ENCODE results near the gene IL24. TPM values are rescaled to one million over a fixed set of nuclear protein-coding genes. Genes with fewer than 3 reads are reported as not detected.

Gene IL24
- total RNA-seq, 1 donor from 2014 or later, result not detected

DNA sequence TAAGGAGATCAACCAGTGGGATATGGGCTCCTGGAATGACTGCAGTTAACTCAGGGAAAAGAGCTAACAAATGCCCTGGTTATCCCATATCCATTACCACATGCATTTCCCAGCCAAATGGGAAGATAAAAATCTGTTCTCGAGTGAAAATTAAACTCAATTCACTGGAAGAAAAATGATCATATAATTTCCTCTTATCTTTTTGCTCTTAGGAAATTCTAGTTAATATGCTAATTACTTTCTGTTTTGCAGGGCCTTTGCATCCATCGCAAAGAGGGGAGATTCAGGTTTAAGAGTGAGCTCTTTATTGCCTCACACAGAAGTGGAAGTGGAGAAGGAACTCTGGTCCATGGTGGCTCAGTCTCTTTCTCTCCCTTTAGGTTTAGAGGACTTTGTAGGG lies 3.9 kb upstream of the IL24 start:
- Mint-ChIP-seq H3K27me3 (peaks cover 31% of the 10 kb centered on the region), H3K36me3 (ENCODE audit: insufficient read depth) (no peaks in the 10 kb centered on the region), H3K4me3 (ENCODE audit: low read depth) (no peak overlapping the region), H3K4me1 (ENCODE audit: low read depth) (peaks cover 8% of the 10 kb centered on the region), H3K9me3 (ENCODE audit: low read depth) (no peaks in the 10 kb centered on the region), H3K27ac (no peak overlapping the region)
- TF ChIP-seq CTCF (IDR thresholded peaks at IDR 0.05; ENCODE audit: unreplicated experiment), result no peak
- DNase-seq (ENCODE audit: low spot score, unreplicated experiment), result no peak

DNA sequence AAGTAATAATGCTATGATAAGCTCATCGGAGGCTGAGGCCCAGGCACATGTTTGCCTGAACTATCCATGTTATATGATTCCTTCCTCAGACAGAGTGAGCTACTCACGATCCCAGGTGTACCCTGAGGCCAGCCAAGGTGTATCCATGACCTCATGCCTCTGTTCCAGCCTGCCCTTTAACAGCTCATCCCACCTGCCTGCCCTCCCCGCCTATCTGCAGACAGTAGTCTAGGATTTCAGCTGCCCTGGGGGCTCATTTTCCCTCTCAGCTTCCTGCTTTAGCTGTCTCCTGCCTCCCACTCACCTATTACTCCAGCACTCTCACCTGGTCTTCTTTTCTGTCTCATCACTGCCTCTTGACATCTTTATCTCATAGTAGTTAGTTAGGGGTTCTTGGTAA lies 1.9 kb upstream of the IL24 start:
- peaks cover 8% of the 10 kb centered on the region for H3K4me1 Mint-ChIP-seq (ENCODE audit: low read depth)
- no peak overlapping the region for H3K4me3 Mint-ChIP-seq (ENCODE audit: low read depth)
- H3K9me3 Mint-ChIP-seq (ENCODE audit: low read depth), result no peaks in the 10 kb centered on the region
- no peak for TF ChIP-seq CTCF (IDR thresholded peaks at IDR 0.05; ENCODE audit: unreplicated experiment)
- no peaks in the 10 kb centered on the region for H3K36me3 Mint-ChIP-seq (ENCODE audit: insufficient read depth)
- H3K27ac Mint-ChIP-seq, result no peak overlapping the region
- DNase-seq (ENCODE audit: low spot score, unreplicated experiment), result no peak
- peaks cover 37% of the 10 kb centered on the region for H3K27me3 Mint-ChIP-seq

GRCh38 chr1:206895837-206896242 lies 1.4 kb upstream of the IL24 start:
- TF ChIP-seq CTCF (IDR thresholded peaks at IDR 0.05; ENCODE audit: unreplicated experiment), result no peak
- DNase-seq (ENCODE audit: low spot score, unreplicated experiment), result no peak
- H3K4me1 Mint-ChIP-seq (ENCODE audit: low read depth), result peaks cover 8% of the 10 kb centered on the region
- peaks cover 41% of the 10 kb centered on the region for H3K27me3 Mint-ChIP-seq
- H3K36me3 Mint-ChIP-seq (ENCODE audit: insufficient read depth), result no peaks in the 10 kb centered on the region
- no peak overlapping the region for H3K4me3 Mint-ChIP-seq (ENCODE audit: low read depth)
- H3K27ac Mint-ChIP-seq, result no peak overlapping the region
- no peaks in the 10 kb centered on the region for H3K9me3 Mint-ChIP-seq (ENCODE audit: low read depth)

DNA sequence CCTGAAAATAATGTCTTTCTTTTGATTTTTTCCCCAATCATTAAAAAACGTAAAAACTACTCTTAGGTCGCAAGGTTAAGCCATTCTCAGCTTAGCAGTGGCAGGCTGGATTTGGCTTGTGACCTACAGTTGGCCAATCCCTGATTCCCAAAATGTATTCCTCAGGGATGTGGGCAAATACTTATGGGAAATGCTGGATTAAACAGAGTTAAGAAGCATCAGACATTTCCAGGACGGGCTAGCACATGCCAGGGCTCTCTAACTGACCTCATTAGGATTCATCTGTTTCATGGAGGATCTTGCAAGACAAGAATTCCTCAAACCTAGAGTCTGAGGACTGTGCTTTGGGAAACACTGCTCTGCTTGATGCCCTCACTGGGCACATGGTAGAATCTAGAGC lies 982 bp upstream of the IL24 start:
- Mint-ChIP-seq H3K9me3 (ENCODE audit: low read depth) (no peaks in the 10 kb centered on the region), H3K4me1 (ENCODE audit: low read depth) (peaks cover 8% of the 10 kb centered on the region), H3K27ac (no peak overlapping the region), H3K36me3 (ENCODE audit: insufficient read depth) (no peaks in the 10 kb centered on the region), H3K27me3 (peaks cover 40% of the 10 kb centered on the region), H3K4me3 (ENCODE audit: low read depth) (no peak overlapping the region)
- DNase-seq (ENCODE audit: low spot score, unreplicated experiment), result no peak
- TF ChIP-seq CTCF (IDR thresholded peaks at IDR 0.05; ENCODE audit: unreplicated experiment), result no peak

GRCh38 chr1:206898089-206898914 lies 1.1 kb downstream of the IL24 start:
- no peak for TF ChIP-seq CTCF (IDR thresholded peaks at IDR 0.05; ENCODE audit: unreplicated experiment)
- no peak for DNase-seq (ENCODE audit: low spot score, unreplicated experiment)
- H3K4me3 Mint-ChIP-seq (ENCODE audit: low read depth), result no peak overlapping the region
- no peak overlapping the region for H3K27ac Mint-ChIP-seq
- H3K9me3 Mint-ChIP-seq (ENCODE audit: low read depth), result no peaks in the 10 kb centered on the region
- no peaks in the 10 kb centered on the region for H3K36me3 Mint-ChIP-seq (ENCODE audit: insufficient read depth)
- peaks cover 44% of the 10 kb centered on the region for H3K27me3 Mint-ChIP-seq
- peaks cover 8% of the 10 kb centered on the region for H3K4me1 Mint-ChIP-seq (ENCODE audit: low read depth)
